ENCODE measurements around the gene FRAT1. TPM values are rescaled to one million over a fixed set of nuclear protein-coding genes. Genes with fewer than 3 reads are reported as not detected.

FRAT1 gene
- total and polyA plus RNA-seq, 2 donors (not counting 1 experiment from before 2014, with no cell fraction given): 5.1 to 25.3 TPM

DNA sequence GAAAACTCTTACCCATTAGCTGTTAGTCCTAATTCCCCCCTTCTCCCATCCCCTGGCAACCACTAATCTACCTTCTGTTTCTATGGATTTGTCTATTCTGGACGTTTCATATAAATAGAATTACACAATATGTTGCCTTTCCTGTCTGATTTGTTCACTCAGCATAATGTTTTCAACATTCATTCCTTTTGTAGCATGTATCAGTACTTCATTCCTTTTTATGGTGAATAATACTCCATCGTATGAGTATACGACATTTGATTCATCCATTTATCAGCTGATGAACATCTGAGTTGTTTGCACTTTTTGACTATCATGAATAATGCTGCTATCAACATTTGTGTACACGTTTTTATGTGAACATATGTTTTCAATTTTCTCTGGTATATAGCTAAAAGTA lies 4.4 kb upstream of the FRAT1 start:
- Histone ChIP-seq H3K9me3 (ENCODE audit: control extremely low read depth in 1 of 3, control insufficient read depth in 2 of 3, insufficient read depth in 1 of 3, low read length in 2 of 3) (no peaks in the 10 kb centered on the region), H2AFZ (ENCODE audit: insufficient read depth, low read depth, low read length, poor library complexity, severe bottlenecking) (no peak overlapping the region), H3K4me1 (ENCODE audit: control insufficient read depth in 2 of 2, insufficient read depth in 2 of 2, low read length in 2 of 2) (peaks cover 0 to 6% of the 10 kb centered on the region in 2 donors), H3K27ac (ENCODE audit: low read length in 2 of 2) (no peak overlapping the region), H3K4me3 (ENCODE audit: control extremely low read depth in 1 of 5, extremely low read depth in 1 of 5, insufficient read depth in 1 of 5, low read depth in 2 of 5, low read length in 4 of 5) (no peak overlapping the region), H3K4me2 (replicated peaks; ENCODE audit: low read depth, low read length, poor library complexity, severe bottlenecking) (no peak overlapping the region), H3K9ac (ENCODE audit: low read length) (no peak overlapping the region), H4K20me1 (ENCODE audit: control insufficient read depth, insufficient read depth, low read length, poor library complexity, severe bottlenecking) (no peaks in the 10 kb centered on the region), H3K79me2 (ENCODE audit: control insufficient read depth, insufficient read depth, low read length) (peaks cover 2% of the 10 kb centered on the region), H3K36me3 (replicated peaks in 1 of 2; ENCODE audit: control extremely low read depth in 1 of 2, control insufficient read depth in 1 of 2, extremely low read depth in 1 of 2, insufficient read depth in 2 of 2, low read length in 1 of 2) (no peaks in the 10 kb centered on the region), H3K27me3 (replicated peaks in 1 of 4; ENCODE audit: control extremely low read depth in 1 of 4, control insufficient read depth in 3 of 4, insufficient read depth in 4 of 4, low read length in 3 of 4) (no peaks in the 10 kb centered on the region)
- intact Hi-C loops (cut with micrococcal nuclease): no loop called here
- peaks cover 7% of the 10 kb centered on the region for H3K4me1 Mint-ChIP-seq
- ATAC-seq (ENCODE audit: low read depth) (no peak), DNase-seq (no peak)
- H3K27ac Mint-ChIP-seq: no peak overlapping the region
- no peak overlapping the region for H3K4me3 Mint-ChIP-seq
- ChIA-PET POLR2A (no interaction called here), CTCF (interaction anchor here (1.1 kb wide), 1 partner anchor 94 kb away, joined by 3 read pairs; no protein-coding TSS in a partner anchor)
- WGBS (ENCODE audit: insufficient coverage): no CpG with 5 or more reads among the region's 4 CpGs
- TF ChIP-seq EZH2 (IDR thresholded peaks at IDR 0.05; ENCODE audit: borderline replicate concordance, insufficient read depth, low read depth, low read length, poor library complexity, severe bottlenecking): no peak
- TF ChIP-seq, protein P1, sequence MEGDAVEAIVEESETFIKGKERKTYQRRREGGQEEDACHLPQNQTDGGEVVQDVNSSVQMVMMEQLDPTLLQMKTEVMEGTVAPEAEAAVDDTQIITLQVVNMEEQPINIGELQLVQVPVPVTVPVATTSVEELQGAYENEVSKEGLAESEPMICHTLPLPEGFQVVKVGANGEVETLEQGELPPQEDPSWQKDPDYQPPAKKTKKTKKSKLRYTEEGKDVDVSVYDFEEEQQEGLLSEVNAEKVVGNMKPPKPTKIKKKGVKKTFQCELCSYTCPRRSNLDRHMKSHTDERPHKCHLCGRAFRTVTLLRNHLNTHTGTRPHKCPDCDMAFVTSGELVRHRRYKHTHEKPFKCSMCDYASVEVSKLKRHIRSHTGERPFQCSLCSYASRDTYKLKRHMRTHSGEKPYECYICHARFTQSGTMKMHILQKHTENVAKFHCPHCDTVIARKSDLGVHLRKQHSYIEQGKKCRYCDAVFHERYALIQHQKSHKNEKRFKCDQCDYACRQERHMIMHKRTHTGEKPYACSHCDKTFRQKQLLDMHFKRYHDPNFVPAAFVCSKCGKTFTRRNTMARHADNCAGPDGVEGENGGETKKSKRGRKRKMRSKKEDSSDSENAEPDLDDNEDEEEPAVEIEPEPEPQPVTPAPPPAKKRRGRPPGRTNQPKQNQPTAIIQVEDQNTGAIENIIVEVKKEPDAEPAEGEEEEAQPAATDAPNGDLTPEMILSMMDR (IDR thresholded peaks at IDR 0.05): no peak
- no peaks in the 10 kb centered on the region for H3K9me3 Mint-ChIP-seq (ENCODE audit: insufficient read depth)
- no peaks in the 10 kb centered on the region for H3K27me3 Mint-ChIP-seq

GRCh38 chr10:97319671-97320479 lies 804 bp downstream of the FRAT1 start:
- H3K27ac ChIP-seq (ENCODE audit: low read length in 2 of 2): peak overlapping the region; percentile 36 to 58
- Mint-ChIP-seq H3K27ac (peak overlapping the region; percentile 96), H3K27me3 (no peaks in the 10 kb centered on the region), H3K4me1 (peaks cover 33% of the 10 kb centered on the region), H3K4me3 (peak overlapping the region; percentile 95), H3K9me3 (ENCODE audit: insufficient read depth) (no peaks in the 10 kb centered on the region)
- ATAC-seq (ENCODE audit: low read depth): peak; percentile 60
- under 1% methylated on average over 83 of the region's 83 CpGs for WGBS (ENCODE audit: insufficient coverage)
- H3K4me1 ChIP-seq (ENCODE audit: control insufficient read depth in 2 of 2, insufficient read depth in 2 of 2, low read length in 2 of 2): peaks cover 18 to 28% of the 10 kb centered on the region in 2 donors
- H3K27me3 ChIP-seq (replicated peaks in 1 of 4; ENCODE audit: control extremely low read depth in 1 of 4, control insufficient read depth in 3 of 4, insufficient read depth in 4 of 4, low read length in 3 of 4): no peaks in the 10 kb centered on the region
- H3K9me3 ChIP-seq (ENCODE audit: control extremely low read depth in 1 of 3, control insufficient read depth in 2 of 3, insufficient read depth in 1 of 3, low read length in 2 of 3): no peaks in the 10 kb centered on the region
- H3K79me2 ChIP-seq (ENCODE audit: control insufficient read depth, insufficient read depth, low read length): peaks cover 29% of the 10 kb centered on the region
- DNase-seq: peak; percentile 85
- H4K20me1 ChIP-seq (ENCODE audit: control insufficient read depth, insufficient read depth, low read length, poor library complexity, severe bottlenecking): peaks cover 19% of the 10 kb centered on the region
- ChIA-PET POLR2A (interaction anchor here (0.6 to 2.6 kb wide), 3 partner anchors 13 to 81 kb away, joined by 3 to 32 read pairs (median 12); partner anchors contain the start of genes FRAT2 and RRP12), CTCF (interaction anchor here (1.1 to 2.6 kb wide), 11 partner anchors 9 to 84 kb away, joined by 3 to 31 read pairs (median 5); partner anchors contain the start of genes FRAT2 and RRP12)
- TF ChIP-seq, protein P1 (IDR thresholded peaks at IDR 0.05): no peak
- no peak for TF ChIP-seq EZH2 (IDR thresholded peaks at IDR 0.05; ENCODE audit: borderline replicate concordance, insufficient read depth, low read depth, low read length, poor library complexity, severe bottlenecking)
- no peaks in the 10 kb centered on the region for H3K36me3 ChIP-seq (replicated peaks in 1 of 2; ENCODE audit: control extremely low read depth in 1 of 2, control insufficient read depth in 1 of 2, extremely low read depth in 1 of 2, insufficient read depth in 2 of 2, low read length in 1 of 2)
- H3K4me2 ChIP-seq (replicated peaks; ENCODE audit: low read depth, low read length, poor library complexity, severe bottlenecking): peak overlapping the region; percentile 89
- H2AFZ ChIP-seq (ENCODE audit: insufficient read depth, low read depth, low read length, poor library complexity, severe bottlenecking): peak overlapping the region; percentile 87
- peak overlapping the region; percentile 97 for H3K9ac ChIP-seq (ENCODE audit: low read length)
- peak overlapping the region; percentile 50 to 86 (median 79) for H3K4me3 ChIP-seq (ENCODE audit: control extremely low read depth in 1 of 5, extremely low read depth in 1 of 5, insufficient read depth in 1 of 5, low read depth in 2 of 5, low read length in 4 of 5)
- intact Hi-C loops (cut with micrococcal nuclease): loop anchor here (1.0 to 2.0 kb wide), 3 partner anchors 13 to 41 kb away; partner anchors contain the start of gene ARHGAP19
